HG03064 (cell line): ENCODE measurements around the gene NUP43.
"Not testable (repeated sequence)": the region's sequence is repeated elsewhere in the genome, so short reads cannot be mapped to it uniquely, and the experiment has no call there.

Source experiments
- ATAC-seq: cut with Tn5 transposase; IDR thresholded peaks from one replicate; pipeline ENCODE4 v1.9.1; 2021; ENCODE audit warnings: low read depth; ENCODE audit not compliant: unreplicated experiment

The NUP43 gene, protein sequence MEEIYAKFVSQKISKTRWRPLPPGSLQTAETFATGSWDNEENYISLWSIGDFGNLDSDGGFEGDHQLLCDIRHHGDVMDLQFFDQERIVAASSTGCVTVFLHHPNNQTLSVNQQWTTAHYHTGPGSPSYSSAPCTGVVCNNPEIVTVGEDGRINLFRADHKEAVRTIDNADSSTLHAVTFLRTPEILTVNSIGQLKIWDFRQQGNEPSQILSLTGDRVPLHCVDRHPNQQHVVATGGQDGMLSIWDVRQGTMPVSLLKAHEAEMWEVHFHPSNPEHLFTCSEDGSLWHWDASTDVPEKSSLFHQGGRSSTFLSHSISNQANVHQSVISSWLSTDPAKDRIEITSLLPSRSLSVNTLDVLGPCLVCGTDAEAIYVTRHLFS

DNA sequence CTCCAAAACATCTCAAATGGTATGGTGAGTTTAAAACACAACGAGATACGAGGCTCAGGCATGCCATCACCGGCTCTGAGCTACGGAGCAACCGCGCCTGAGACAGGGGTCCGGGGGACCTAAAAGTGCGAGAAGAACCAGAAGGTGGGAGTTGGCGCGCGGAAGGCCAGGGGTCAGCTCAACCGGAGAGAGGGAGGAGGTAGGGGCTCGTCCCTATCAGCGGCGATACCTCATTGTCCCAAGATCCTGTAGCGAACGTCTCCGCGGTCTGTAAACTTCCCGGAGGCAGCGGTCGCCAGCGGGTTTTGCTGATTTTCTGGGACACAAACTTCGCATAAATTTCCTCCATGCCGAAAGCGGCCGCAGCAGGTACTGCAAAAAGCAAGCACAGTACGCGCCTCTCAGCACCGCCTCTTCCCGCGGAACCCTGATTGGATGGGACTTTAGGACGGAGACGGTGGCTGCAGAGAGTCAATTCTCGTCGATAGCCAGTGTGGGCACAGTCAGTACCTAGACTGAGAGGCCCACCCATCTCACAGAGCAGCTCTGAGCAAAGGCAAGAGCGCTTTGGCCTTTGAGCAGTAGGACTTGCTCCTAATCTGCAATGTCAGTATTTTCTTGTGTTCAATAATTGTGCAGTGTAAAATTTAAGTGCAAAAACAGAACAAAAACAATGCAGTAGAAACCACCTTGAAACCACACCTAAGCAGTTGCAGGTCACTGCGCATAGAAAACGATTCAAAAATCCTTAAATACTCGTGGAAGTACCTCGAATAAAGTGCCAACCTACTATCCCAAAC lies at the start of gene NUP43:
NUP43 (minus strand) TSS at position 383 of the 800 bp plus-strand sequence; CDS start at position 349, 34 bp downstream.
- ATAC-seq, result peak; percentile 46

DNA sequence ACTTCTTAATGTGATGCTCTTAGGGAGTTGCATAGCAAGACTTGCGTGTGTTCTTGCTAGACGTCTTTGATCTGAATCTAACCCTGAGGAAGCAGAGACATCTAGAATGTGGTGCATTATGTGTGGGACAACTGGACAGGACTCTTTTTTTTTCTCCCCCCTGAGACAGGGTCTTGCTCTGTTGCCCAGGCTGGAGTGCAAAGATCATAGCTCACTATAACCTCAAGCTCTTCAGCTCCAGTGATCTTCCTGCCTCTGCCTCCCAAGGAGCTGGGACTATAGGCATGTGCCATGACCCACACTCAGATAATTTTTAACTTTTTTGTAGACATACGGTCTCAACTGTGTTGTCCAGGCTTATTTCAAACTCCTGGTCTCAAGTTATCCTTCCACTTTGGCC lies 37.2 kb upstream of the NUP43 start:
- no peak for ATAC-seq

DNA sequence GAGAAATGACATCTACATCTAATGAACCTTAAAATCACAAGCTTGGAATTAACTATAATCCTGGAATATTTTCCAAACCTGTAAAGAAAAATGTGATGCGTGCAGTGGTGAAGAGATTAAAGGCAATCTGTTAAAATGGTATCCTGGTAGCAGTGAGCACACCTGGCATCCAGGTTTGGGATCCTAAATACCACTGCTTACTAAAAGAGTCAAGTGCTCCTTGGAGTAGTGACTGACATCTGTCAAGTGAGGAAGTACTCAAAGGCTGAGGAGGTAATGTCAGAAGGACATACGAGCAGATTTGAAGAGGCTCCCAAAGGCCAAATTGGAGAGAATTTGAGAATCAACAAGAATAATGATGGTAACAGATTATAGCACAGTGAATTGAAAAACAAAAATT lies 36.0 kb upstream of the NUP43 start:
- no peak for ATAC-seq

DNA sequence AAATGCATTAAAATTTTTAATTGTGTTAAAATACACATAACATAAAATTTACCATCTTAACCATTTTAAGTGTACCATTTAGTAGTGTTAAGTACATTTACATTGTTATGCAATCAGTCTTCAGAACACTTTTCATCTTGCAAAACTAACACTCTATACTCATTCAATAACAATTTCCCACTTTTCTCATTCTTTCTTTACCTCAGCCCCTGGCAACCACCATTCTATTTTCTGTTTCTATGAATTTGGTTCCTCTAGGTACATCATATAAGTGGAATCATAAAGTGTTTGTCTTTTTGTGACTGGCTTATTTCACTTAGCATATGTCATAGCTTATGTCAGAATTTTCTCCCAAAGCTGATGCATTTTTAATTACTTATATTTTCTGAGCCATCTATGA lies 35.4 kb upstream of the NUP43 start:
- no peak for ATAC-seq

DNA sequence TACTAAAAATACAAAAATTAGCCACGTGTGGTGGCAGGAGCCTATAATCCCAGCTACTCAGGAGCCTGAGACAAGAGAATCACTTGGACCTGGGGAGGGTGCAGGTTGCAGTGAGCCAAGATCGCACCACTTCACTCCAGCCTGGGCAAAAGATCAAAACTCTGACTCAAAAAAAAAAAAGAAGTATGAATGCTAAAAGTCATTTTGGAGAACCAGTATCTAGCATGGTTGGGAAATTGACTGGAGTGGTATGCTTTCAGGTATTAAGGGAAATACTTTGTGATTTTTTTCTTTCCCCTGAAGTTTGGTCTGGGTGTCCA lies 33.3 kb upstream of the NUP43 start:
- no peak for ATAC-seq

DNA sequence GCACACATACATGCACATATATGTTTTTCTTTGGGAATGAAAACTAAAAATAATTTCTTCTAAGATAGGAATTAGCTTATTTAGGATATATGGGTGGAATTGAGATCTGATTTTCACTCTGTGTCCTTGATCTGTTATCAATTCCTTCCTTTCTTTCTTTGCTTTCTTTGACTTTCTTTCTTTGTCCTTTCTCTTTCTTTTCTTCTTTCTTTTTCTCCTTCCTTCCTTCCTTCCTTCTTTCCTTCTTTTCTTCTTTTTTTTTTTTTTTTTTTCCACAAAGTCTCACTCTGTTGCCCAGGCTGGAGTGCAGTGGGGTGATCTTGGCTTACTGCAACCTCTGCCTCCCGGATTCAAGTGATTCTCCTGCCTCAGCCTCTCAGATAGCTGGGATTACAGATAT lies 31.3 kb upstream of the NUP43 start:
- ATAC-seq, result no peak

DNA sequence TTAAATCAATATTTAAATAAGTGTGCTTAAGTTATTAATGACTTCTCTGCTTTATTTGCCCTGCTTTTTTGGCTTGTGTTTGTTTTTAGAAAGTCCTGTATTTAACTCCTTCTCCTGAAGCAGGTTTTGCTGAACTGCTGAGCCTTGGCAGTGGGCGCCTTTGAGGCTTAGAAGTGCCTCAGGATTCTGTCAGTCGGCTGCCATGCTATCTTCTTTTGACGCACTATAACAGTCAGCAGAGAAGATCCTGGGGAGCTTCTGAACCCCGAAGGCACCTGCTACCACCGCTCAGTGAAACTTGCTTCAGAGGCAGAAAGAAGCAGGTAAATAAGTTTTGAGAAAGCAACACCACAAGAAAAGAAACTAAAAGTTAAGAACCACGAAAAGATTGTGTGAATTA lies 25.6 kb upstream of the NUP43 start:
- no peak for ATAC-seq

DNA sequence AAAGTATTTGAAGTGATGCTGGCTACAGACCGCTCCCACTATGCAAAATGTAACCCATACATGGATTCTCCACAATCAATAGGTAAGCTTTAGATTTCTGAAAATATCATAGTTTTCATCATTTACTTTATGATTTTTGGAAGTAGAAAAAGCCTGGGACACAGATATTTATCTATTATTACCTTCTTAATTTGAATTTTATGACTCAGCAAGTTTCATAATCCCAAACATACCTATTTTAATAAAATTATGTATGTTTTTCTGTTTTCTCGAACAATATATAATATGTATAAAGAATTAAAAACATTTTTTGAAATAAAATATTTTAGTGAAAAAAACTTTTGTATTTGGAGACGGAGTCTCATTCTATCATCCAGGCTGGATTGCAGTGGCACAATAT lies 24.9 kb upstream of the NUP43 start:
- ATAC-seq, result no peak

DNA sequence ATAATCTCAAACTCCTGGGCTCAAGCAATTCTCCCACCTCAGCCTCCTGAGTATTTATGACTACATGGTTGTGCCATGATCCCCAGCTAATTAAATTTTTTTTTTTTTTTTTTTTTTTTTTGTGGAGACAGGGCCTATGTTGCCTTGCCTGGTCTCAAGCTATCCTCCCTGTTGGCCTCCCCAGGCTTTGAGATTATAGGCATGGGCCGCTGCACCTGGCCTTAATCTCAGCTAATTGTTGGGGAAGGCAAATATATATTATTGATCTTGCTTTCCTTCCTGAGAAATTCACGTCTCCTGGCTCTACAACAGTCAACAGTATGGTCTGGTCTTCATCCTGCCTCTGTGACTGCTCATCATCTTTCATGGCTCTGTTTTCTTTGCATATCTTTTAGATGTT lies 23.3 kb upstream of the NUP43 start:
- no peak for ATAC-seq

DNA sequence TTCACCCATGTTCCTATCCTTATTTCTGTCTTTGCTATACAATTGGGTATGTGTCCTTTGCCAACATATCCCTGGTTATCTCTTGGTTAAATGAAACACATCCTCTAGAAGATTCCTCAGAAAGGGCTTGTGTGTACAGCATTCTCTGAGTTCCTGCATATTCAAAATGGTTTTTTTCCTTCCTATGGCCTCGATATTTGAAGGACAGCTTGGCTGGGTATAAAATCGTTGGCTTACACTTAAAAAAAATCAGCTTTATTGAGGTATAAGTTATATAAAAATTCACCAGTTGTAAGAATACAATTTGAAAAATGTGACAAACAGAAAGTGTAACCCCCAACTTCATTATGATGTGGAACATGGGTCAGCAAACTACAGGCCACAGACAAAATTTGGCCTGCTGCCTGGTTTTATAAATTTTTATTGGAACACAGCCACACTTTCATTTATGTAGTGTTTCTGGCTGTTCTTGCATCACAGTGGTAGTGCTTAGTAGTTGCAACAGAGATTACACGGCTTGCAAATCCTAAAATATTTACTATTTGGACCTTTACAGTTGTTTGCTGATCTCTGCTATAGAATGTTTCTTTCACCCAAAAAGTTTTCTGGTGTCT lies 19.9 kb upstream of the NUP43 start:
- no peak for ATAC-seq

DNA sequence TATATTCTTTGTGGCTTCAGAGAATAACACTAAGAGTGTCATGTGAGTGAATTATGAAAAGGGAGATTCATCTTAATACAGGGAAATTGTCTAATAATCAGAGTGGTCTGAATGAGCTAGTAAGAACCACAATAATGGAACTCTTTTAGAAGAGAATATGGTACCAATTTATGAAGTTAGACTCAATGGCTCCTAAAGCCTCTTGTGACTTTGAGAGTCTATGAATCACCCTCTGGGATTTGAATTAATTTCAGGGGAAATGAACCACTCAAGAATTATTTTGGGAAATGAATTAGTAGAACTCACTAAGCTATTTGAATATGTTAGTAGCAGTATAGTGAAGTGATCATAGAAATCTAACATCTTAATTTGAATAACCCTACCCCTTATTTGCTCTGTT lies 17.5 kb upstream of the NUP43 start:
- no peak for ATAC-seq

DNA sequence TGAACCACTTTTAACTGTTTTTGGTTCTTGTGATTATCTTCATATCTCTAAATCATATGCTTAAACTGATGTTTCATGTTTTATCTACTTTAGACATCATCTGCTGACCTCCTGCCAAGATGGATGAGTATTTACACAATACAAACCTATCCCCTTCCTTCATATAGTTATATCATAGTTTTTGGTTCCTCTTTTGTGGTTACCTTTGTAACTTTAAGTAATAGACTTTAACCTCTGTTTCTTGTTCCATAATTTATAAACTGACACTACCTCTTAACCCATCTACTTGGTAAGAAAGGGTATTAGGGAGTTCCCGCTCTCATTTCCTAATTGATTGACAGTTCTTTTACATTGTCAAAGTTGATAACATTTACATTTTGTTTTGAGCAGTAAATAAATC lies 15.1 kb upstream of the NUP43 start:
- ATAC-seq, result peak; percentile 92

DNA sequence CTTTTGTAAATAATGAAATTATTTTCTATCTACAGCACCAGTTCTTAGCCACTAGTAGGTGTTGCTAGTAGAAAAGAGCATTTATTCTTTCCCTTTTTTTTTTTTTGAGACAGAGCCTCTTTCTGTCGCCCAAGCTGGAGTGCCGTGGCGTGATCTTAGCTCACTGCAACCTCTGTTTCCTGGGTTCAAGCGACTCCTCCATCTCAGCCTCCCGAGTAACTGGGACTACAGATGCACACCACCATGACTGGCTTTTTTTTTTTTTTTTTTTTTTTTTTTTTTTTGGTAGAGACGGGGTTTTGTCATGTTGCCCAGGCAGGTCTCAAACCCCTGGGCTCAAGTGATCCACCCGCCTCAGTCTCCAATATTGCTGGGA lies 9.9 kb upstream of the NUP43 start:
- no peak for ATAC-seq

DNA sequence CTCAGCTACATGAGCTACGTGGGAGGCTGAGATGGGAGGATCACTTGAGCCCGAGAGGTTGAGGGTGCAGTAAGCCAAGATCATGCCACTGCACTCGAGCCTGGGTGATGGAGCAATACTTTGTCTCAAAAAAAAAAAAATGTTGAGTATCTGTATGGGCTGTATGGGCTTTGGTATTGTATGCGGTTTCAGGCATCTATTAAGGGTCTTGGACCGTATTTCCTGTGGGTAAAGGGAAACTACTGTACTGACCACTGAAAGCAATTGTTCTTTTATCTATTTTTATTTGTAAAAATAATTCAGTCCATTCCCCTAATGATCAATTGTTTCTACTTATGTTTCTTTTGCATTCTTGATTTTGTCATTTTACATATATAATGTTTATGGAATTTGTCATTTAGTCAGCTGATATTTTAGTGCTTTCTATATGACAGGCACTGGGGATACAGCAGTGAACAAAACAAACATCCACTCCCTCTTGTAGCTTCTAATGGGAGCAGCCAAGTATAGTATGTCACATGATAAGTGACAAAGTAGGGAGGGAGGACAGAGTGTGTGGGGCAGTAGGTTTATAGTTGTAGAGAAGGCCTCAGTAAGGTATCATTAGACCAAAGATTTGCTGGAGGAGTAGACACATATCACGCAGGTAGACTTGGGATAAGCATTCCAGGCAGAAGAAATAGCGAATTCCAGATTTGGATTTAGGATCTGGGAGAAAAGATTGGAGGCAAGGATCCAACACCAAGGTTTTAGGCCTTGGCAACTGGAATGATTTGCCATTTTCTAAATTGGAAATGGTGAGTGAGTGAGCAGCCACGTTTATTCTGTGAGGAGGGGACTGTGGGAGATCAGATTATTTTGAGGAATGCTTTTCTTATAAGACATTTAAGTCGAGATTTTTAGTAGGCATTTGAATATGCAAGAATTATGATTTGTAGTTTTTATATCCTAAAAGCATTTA lies 9.3 kb upstream of the NUP43 start:
- ATAC-seq, result peak; percentile 81

DNA sequence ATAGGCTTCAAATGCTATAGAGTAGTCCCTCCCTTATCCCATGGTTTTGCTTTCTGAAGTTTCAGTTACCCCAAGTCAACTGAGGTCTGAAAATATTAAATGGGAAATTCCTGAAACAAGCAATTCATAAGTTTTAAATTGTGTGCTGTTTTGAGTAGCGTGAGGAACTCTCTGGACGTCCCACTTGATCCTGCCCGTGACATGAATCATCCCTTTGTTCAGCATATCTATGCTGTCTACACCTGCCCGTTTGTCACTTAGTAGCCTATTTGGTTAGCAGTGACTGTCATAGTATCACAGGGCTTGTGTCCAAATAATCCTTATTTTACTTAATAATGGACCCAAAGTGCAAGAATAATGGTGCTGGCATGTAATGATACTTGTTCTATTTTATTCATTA lies 8.2 kb upstream of the NUP43 start:
- ATAC-seq, result no peak

DNA sequence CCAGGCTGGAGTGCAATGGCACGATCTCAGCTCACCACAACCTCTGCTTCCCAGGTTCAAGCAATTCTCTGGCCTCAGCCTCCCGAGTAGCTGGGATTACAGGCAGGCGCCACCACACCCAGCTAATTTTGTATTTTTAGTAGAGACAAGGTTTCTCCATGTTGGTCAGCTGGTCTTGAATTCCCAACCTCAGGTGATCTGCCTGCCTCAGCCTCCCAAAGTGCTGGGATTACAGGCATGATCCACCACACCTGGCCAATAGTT lies 7.0 kb upstream of the NUP43 start:
- not testable (repeated sequence) for ATAC-seq

DNA sequence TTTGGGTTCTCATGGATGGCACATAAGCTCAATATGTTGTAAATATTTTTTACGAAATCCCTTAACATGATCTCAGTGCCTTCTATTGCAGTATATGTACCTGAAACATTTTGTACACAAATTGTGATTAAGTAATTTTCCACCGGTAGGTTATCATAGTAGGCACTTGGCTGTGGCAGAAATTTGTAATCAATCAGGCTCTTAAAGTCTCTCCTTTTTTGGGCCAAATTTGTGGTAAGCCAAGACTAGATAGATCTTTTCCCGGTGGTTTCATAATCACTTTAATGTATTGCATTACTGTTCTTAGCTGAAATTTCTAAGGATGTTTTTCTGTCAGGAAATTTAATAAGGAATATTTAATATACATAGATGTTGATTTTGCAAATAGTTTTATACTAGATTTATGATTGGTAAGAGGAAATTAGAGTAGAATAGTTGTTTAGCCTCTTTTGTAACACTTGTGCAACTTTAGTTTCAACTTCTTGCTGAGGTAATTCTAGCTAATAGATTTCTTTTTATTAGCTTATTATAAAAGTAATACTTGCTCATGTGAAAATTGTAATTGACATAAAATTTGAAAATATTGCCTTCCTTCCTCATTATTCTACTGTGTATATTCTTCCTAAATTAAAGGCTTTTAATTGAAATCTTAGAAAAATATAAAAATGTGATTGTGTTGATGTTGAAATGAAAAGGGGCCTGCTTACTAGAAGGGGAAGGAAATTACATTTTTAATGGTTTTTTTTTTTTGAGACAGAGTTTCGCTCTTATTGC lies 6.5 kb upstream of the NUP43 start:
- ATAC-seq, result no peak

DNA sequence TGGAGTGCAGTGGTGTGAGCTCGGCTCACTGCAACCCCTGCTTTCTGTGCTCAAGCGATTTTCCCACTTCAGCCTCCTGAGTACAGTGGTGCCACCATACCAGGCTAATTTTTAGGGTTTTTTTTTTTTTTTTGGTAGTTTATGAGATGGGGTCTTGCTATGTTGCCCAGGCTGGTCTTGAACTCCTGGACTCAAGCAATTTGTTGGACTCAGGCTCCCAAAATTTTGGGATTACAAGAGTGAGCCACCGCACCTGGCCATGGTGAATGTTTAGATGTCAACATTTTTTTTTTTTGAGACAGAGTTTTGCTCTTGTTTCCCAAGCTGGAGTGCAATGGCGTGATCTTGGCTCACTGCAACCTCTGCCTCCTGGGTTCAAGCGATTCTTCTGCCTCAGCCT lies 5.6 kb upstream of the NUP43 start:
- not testable (repeated sequence) for ATAC-seq

DNA sequence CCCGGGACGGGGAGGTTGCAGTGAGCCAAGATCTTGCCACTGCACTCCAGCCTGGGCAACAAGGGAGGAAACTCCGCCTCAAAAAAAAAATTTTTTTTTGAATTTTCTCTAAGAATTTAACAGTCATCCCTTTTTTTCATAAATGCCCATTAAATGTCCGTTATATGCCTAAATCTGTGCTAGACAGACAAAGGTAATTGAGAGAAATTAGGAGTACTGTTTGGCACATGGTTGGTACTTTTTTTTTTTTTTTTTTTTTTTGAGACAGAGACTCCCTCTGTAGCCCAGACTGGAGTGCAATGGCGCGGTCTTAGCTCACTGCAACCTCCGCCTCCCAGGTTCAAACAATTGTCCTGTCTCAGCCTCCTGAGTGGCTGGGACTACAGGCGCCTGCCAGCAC lies 4.9 kb upstream of the NUP43 start:
- no peak for ATAC-seq

DNA sequence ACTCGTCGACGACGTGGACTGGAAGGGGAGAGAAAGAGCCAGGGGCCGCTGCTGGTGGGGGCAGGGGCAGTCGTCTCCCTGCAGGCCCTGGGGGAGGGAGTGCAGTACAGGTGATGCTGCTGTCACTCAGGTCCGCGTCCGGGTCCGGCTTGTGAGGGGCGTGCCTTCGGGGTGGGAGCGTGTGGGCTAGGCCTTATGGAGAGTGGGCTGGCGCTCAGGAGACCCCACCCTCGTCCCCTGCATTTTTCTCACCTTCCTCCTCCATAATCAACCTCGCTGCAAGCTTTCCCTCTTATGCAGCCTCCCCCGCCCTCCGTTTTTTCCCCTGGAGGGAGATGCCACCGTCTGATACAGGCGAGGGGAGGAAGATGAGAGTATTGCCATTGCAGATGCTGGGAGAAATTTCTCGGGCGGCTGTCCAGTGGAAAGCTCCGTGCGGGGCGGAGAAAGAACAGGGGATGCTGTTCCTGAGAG lies 3.8 kb upstream of the NUP43 start:
- peak; percentile 39 for ATAC-seq
